ENCODE results near the gene MEF2B. TPM values are rescaled to one million over a fixed set of nuclear protein-coding genes. Genes with fewer than 3 reads are reported as not detected.
A peak's percentile ranks its signal among the peaks of the same experiment; 100 is the strongest.
"Not testable (repeated sequence)": the region's sequence is repeated elsewhere in the genome, so short reads cannot be mapped to it uniquely, and the experiment has no call there.

MEF2B gene
- total RNA-seq, 1 experiment from 2014 or later: 1.3 TPM

GRCh38 chr19:19107654-19108053 is 62.4 kb downstream of the MEF2B start:
- no peak overlapping the region for H2AFZ ChIP-seq (ENCODE audit: low read length)
- no peak overlapping the region for H3K4ac ChIP-seq (ENCODE audit: low read depth, low read length)
- Mint-ChIP-seq H3K9me3 (no peaks in the 10 kb centered on the region; a peak in 1 of 5 replicates), H3K36me3 (ENCODE audit: insufficient read depth in 1 of 3, low read depth in 3 of 3) (peaks cover 0 to 7% (median 5%) of the 10 kb centered on the region in 3 experiments; a peak in 4 of 7 replicates), H3K4me3 (peak overlapping the region in 1 of 2 experiments; percentile 44; a peak in 1 of 5 replicates), H3K4me1 (peaks cover 24 to 36% of the 10 kb centered on the region in 2 experiments), H3K27me3 (ENCODE audit: low read depth) (peaks cover 40% of the 10 kb centered on the region), H3K27ac (peak overlapping the region in 2 of 3 experiments; percentile 67; a peak in 2 of 7 replicates)
- H4K91ac ChIP-seq (ENCODE audit: insufficient read length, low read depth, low read length): no peak overlapping the region
- TF ChIP-seq CTCF (conservative IDR thresholded peaks at IDR 0.05): no peak
- H4K5ac ChIP-seq (ENCODE audit: insufficient read length, low read depth, low read length): no peak overlapping the region
- no peaks in the 10 kb centered on the region for H3K9me3 ChIP-seq (ENCODE audit: control insufficient read depth, low read depth, low read length)
- DNase-seq: peak; percentile 53
- no peak overlapping the region for H2BK15ac ChIP-seq (ENCODE audit: low read depth, low read length)
- H3K27ac ChIP-seq (ENCODE audit: insufficient read length, low read depth, low read length): no peak overlapping the region
- no CpG with 5 or more reads among the region's 11 CpGs for WGBS (ENCODE audit: extremely low coverage, insufficient read length, low lambda C conversion rate)
- H2BK5ac ChIP-seq (ENCODE audit: insufficient read length, low read length): no peak overlapping the region
- H2BK12ac ChIP-seq (ENCODE audit: insufficient read length, low read depth, low read length): no peak overlapping the region
- no peak overlapping the region for H4K8ac ChIP-seq (replicated peaks; ENCODE audit: insufficient read length, low read depth, low read length)
- no peak overlapping the region for H3T11ph ChIP-seq (ENCODE audit: low read length)
- no peak overlapping the region for H2BK120ac ChIP-seq (ENCODE audit: low read depth, low read length, poor library complexity, severe bottlenecking)
- H4K20me1 ChIP-seq (ENCODE audit: control insufficient read depth, insufficient read depth, insufficient read length): no peaks in the 10 kb centered on the region
- no peaks in the 10 kb centered on the region for H3K79me2 ChIP-seq (ENCODE audit: insufficient read depth, low read length)
- no peak overlapping the region for H3K23ac ChIP-seq (ENCODE audit: insufficient read length, low read depth, low read length)
- no peak overlapping the region for H2AK5ac ChIP-seq (ENCODE audit: insufficient read length, low read length)
- no peak overlapping the region for H3K9ac ChIP-seq (ENCODE audit: extremely low read depth, insufficient read length, low read length)
- no peak overlapping the region for H3K18ac ChIP-seq (ENCODE audit: insufficient read length, low read depth, low read length)
- H3K23me2 ChIP-seq (ENCODE audit: insufficient read length, low read depth, low read length, poor library complexity, severe bottlenecking): peaks cover 12% of the 10 kb centered on the region
- H3K27me3 ChIP-seq (ENCODE audit: insufficient read depth, low read length): no peaks in the 10 kb centered on the region
- H3K4me1 ChIP-seq (ENCODE audit: insufficient read depth, low read length): peaks cover 2% of the 10 kb centered on the region; the same call in 1 of the 2 replicates
- no peaks in the 10 kb centered on the region for H3K79me1 ChIP-seq (ENCODE audit: insufficient read depth, low read depth, low read length, poor library complexity, severe bottlenecking)
- H3K56ac ChIP-seq (ENCODE audit: insufficient read length, low read depth, low read length): no peak overlapping the region
- H2BK20ac ChIP-seq (ENCODE audit: low read depth, low read length, poor library complexity, severe bottlenecking): no peak overlapping the region
- no peak overlapping the region for H3K4me2 ChIP-seq (ENCODE audit: insufficient read depth, insufficient read length, low read length)
- no peak overlapping the region for H3K14ac ChIP-seq (ENCODE audit: insufficient read depth, low read length)

- not testable (repeated sequence) for H4K91ac ChIP-seq (ENCODE audit: insufficient read length, low read depth, low read length); H4K5ac ChIP-seq (ENCODE audit: insufficient read length, low read depth, low read length); H2BK120ac ChIP-seq (ENCODE audit: low read depth, low read length, poor library complexity, severe bottlenecking); H3K4ac ChIP-seq (ENCODE audit: low read depth, low read length); H3K4me3 Mint-ChIP-seq; H3K27ac Mint-ChIP-seq; DNase-seq; H4K8ac ChIP-seq (replicated peaks; ENCODE audit: insufficient read length, low read depth, low read length); H3K23ac ChIP-seq (ENCODE audit: insufficient read length, low read depth, low read length); H3K79me2 ChIP-seq (ENCODE audit: insufficient read depth, low read length); H2AFZ ChIP-seq (ENCODE audit: low read length); H4K20me1 ChIP-seq (ENCODE audit: control insufficient read depth, insufficient read depth, insufficient read length); H3K27me3 ChIP-seq (ENCODE audit: insufficient read depth, low read length); H2BK20ac ChIP-seq (ENCODE audit: low read depth, low read length, poor library complexity, severe bottlenecking); H3K4me2 ChIP-seq (ENCODE audit: insufficient read depth, insufficient read length, low read length); H3K9me3 Mint-ChIP-seq; H3K27ac ChIP-seq (ENCODE audit: insufficient read length, low read depth, low read length); H3K56ac ChIP-seq (ENCODE audit: insufficient read length, low read depth, low read length); H3K36me3 Mint-ChIP-seq (ENCODE audit: insufficient read depth in 1 of 3, low read depth in 3 of 3); H3K14ac ChIP-seq (ENCODE audit: insufficient read depth, low read length); H3K9me3 ChIP-seq (ENCODE audit: control insufficient read depth, low read depth, low read length); H3K4me1 ChIP-seq (ENCODE audit: insufficient read depth, low read length); H3K18ac ChIP-seq (ENCODE audit: insufficient read length, low read depth, low read length); H3T11ph ChIP-seq (ENCODE audit: low read length); H3K9ac ChIP-seq (ENCODE audit: extremely low read depth, insufficient read length, low read length); H2BK5ac ChIP-seq (ENCODE audit: insufficient read length, low read length); H2BK12ac ChIP-seq (ENCODE audit: insufficient read length, low read depth, low read length); H3K79me1 ChIP-seq (ENCODE audit: insufficient read depth, low read depth, low read length, poor library complexity, severe bottlenecking); H2BK15ac ChIP-seq (ENCODE audit: low read depth, low read length); H2AK5ac ChIP-seq (ENCODE audit: insufficient read length, low read length)
- WGBS (ENCODE audit: extremely low coverage, insufficient read length, low lambda C conversion rate): no CpG with 5 or more reads among the region's 7 CpGs
- Mint-ChIP-seq H3K4me1 (peaks cover 24 to 36% of the 10 kb centered on the region in 2 experiments), H3K27me3 (ENCODE audit: low read depth) (peaks cover 34% of the 10 kb centered on the region)
- H3K23me2 ChIP-seq (ENCODE audit: insufficient read length, low read depth, low read length, poor library complexity, severe bottlenecking): peaks cover 12% of the 10 kb centered on the region
These were observed 63.1 kb downstream of the MEF2B start for GRCh38 chr19:19106938-19107337.

All from H9 (cell line).